OCI-LY1 (cell line): Measurements from ENCODE around the gene FARSB.

Experiments used
- EZH2 ChIP-seq: fragments of 200-600 bp; sonication (generic), shearing (Covaris generic); IDR thresholded peaks from 2 replicates; pipeline ENCODE4 v1.8.0; 2017; ENCODE audit warnings: borderline replicate concordance, mixed run types, mild to moderate bottlenecking, antibody characterized with exemption, low read length, moderate library complexity, mixed read lengths
- TF ChIP-seq, protein P1 (sequence below): fragments of 200-600 bp; sonication (generic), shearing (Covaris generic); IDR thresholded peaks from 2 replicates; pipeline ENCODE4 v1.5.1; 2017; ENCODE audit warnings: mild to moderate bottlenecking, antibody characterized with exemption, low read length, moderate library complexity, mixed read lengths

DNA sequence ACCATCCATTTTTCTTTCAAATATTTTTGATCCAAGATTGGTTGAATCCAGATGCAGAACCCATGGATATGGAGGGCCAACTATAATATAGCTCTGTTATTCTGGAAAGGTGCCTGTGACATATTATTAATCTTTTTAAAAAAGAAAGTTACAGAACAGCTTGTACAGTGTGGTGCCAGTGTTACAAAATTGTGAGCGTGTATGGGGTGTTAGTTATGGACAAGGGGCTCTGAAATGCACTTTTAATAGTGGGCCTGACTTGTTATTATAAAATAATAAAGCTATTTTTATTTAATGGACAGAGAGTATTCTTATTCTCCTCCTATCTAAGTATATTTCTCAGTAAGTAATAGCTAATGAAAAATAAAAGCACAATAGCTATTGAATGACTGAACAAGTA is 111.2 kb downstream of the FARSB start:
- TF ChIP-seq, protein P1, sequence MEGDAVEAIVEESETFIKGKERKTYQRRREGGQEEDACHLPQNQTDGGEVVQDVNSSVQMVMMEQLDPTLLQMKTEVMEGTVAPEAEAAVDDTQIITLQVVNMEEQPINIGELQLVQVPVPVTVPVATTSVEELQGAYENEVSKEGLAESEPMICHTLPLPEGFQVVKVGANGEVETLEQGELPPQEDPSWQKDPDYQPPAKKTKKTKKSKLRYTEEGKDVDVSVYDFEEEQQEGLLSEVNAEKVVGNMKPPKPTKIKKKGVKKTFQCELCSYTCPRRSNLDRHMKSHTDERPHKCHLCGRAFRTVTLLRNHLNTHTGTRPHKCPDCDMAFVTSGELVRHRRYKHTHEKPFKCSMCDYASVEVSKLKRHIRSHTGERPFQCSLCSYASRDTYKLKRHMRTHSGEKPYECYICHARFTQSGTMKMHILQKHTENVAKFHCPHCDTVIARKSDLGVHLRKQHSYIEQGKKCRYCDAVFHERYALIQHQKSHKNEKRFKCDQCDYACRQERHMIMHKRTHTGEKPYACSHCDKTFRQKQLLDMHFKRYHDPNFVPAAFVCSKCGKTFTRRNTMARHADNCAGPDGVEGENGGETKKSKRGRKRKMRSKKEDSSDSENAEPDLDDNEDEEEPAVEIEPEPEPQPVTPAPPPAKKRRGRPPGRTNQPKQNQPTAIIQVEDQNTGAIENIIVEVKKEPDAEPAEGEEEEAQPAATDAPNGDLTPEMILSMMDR: no peak
- TF ChIP-seq EZH2: no peak
